Measurements from ENCODE around the gene DDX4.

DNA sequence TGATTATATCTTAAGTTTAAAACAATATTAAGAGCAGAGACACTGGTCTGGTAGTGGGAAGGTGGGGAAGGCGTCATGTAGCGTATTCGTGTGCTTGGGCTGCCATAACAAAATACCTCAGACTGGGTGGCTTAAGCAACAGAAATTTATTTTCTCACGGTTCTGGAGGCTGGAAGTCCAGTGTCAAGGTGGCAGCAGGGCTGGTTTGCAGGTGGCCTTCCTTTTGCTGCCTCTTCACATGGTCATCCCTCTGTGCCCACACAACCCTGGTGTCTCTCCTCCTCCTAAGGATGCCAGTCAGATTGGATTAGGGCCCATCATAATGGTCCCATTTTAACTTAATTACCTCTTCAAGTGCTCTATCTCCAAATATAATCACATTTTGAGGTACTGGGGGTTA is 122.8 kb downstream of the DDX4 start:
- TF ChIP-seq, protein P1, sequence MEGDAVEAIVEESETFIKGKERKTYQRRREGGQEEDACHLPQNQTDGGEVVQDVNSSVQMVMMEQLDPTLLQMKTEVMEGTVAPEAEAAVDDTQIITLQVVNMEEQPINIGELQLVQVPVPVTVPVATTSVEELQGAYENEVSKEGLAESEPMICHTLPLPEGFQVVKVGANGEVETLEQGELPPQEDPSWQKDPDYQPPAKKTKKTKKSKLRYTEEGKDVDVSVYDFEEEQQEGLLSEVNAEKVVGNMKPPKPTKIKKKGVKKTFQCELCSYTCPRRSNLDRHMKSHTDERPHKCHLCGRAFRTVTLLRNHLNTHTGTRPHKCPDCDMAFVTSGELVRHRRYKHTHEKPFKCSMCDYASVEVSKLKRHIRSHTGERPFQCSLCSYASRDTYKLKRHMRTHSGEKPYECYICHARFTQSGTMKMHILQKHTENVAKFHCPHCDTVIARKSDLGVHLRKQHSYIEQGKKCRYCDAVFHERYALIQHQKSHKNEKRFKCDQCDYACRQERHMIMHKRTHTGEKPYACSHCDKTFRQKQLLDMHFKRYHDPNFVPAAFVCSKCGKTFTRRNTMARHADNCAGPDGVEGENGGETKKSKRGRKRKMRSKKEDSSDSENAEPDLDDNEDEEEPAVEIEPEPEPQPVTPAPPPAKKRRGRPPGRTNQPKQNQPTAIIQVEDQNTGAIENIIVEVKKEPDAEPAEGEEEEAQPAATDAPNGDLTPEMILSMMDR (IDR thresholded peaks at IDR 0.05; ENCODE audit: insufficient read depth, low read length): no peak
- TF ChIP-seq, protein P2, sequence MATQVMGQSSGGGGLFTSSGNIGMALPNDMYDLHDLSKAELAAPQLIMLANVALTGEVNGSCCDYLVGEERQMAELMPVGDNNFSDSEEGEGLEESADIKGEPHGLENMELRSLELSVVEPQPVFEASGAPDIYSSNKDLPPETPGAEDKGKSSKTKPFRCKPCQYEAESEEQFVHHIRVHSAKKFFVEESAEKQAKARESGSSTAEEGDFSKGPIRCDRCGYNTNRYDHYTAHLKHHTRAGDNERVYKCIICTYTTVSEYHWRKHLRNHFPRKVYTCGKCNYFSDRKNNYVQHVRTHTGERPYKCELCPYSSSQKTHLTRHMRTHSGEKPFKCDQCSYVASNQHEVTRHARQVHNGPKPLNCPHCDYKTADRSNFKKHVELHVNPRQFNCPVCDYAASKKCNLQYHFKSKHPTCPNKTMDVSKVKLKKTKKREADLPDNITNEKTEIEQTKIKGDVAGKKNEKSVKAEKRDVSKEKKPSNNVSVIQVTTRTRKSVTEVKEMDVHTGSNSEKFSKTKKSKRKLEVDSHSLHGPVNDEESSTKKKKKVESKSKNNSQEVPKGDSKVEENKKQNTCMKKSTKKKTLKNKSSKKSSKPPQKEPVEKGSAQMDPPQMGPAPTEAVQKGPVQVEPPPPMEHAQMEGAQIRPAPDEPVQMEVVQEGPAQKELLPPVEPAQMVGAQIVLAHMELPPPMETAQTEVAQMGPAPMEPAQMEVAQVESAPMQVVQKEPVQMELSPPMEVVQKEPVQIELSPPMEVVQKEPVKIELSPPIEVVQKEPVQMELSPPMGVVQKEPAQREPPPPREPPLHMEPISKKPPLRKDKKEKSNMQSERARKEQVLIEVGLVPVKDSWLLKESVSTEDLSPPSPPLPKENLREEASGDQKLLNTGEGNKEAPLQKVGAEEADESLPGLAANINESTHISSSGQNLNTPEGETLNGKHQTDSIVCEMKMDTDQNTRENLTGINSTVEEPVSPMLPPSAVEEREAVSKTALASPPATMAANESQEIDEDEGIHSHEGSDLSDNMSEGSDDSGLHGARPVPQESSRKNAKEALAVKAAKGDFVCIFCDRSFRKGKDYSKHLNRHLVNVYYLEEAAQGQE (IDR thresholded peaks at IDR 0.05; ENCODE audit: insufficient replicate concordance, low read depth): no peak
- TF ChIP-seq POLR2AphosphoS5 (IDR thresholded peaks at IDR 0.05; ENCODE audit: low read depth): no peak
- TF ChIP-seq SPI1 (IDR thresholded peaks at IDR 0.05; ENCODE audit: borderline replicate concordance, low read depth): no peak
